H1 (cell line): Measurements from ENCODE around the gene KPNA4.

Experiments used
- ATF2 ChIP-seq: IDR thresholded peaks from 2 replicates; pipeline ENCODE4 v1.6.1; 2012; ENCODE audit warnings: low read length, inconsistent platforms
- EP300 ChIP-seq, 2 experiments: IDR thresholded peaks; 1 replicate in 1 of 2; 2 replicates in 1 of 2; pipeline ENCODE4 v1.6.1; 2011 to 2012; ENCODE audit warnings: low read depth in 2 of 2, low read length in 2 of 2, mild to moderate bottlenecking in 2 of 2, borderline replicate concordance in 1 of 2, inconsistent platforms in 1 of 2, moderate library complexity in 1 of 2
- JUN ChIP-seq: IDR thresholded peaks from 2 replicates; pipeline ENCODE4 v1.6.1; 2011; ENCODE audit warnings: low read depth, mild to moderate bottlenecking, improper control_type of control experiment, low read length
- POLR2A ChIP-seq, 2 experiments: IDR thresholded peaks; 1 replicate in 1 of 2; 2 replicates in 1 of 2; pipeline ENCODE4 v1.6.1; 2011; ENCODE audit warnings: low read depth in 2 of 2, low read length in 2 of 2, mild to moderate bottlenecking in 2 of 2; ENCODE audit errors: control extremely low read depth in 1 of 2
- POLR2AphosphoS5 ChIP-seq: IDR thresholded peaks from 2 replicates; pipeline ENCODE4 v1.6.1; 2011; ENCODE audit warnings: low read depth, low read length
- TEAD4 ChIP-seq: IDR thresholded peaks from 2 replicates; pipeline ENCODE4 v1.6.1; 2012; ENCODE audit warnings: low read depth, low read length, inconsistent platforms, mixed read lengths

DNA sequence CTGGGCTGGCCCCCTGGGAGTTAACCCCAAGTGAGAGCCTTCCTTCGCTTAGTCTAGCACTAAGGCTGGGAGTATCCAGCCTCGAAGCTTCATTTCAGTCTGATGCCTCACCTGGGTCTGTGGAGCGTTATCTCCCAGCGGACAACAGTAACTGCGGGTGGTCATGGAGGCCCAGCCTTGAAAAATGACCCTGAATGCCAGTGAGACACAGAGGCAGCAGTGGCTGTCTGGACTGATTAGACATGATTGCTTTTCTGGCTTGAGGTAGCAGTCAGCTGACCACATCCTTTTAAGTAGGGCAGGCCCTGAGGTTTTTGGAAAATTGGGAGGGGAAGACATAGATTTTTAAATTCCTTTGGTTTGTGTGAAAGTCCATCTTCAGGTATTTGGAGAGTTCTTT is 87.6 kb downstream of the KPNA4 start:
- no peak for TF ChIP-seq POLR2AphosphoS5
- no peak for TF ChIP-seq EP300 (IDR thresholded peaks at IDR 0.05; ENCODE audit: borderline replicate concordance in 1 of 2, low read depth in 2 of 2, low read length in 2 of 2)
- TF ChIP-seq ATF2, result no peak
- no peak for TF ChIP-seq TEAD4
- no peak for TF ChIP-seq POLR2A (IDR thresholded peaks at IDR 0.05; ENCODE audit: control extremely low read depth in 1 of 2, low read depth in 2 of 2, low read length in 2 of 2)
- TF ChIP-seq JUN, result no peak
